ENCODE measurements around the gene POMGNT2. TPM values are rescaled to one million over a fixed set of nuclear protein-coding genes. Genes with fewer than 3 reads are reported as not detected.
A peak's percentile ranks its signal among the peaks of the same experiment; 100 is the strongest.

Gene POMGNT2
- total RNA-seq, 2 experiments from 2014 or later: 6.8 to 8.4 TPM

GRCh38 chr3:43061101-43061895 is 44.6 kb downstream of the POMGNT2 start:
- Mint-ChIP-seq H3K36me3 (ENCODE audit: low read depth) (no peaks in the 10 kb centered on the region), H3K9me3 (no peaks in the 10 kb centered on the region), H3K27me3 (no peaks in the 10 kb centered on the region), H3K4me3 (no peak overlapping the region), H3K27ac (no peak overlapping the region), H3K4me1 (ENCODE audit: low read depth) (peaks cover 33% of the 10 kb centered on the region)
- Histone ChIP-seq H3K4me3 (ENCODE audit: low read length) (no peak overlapping the region), H3K27me3 (ENCODE audit: control insufficient read depth in 1 of 2, insufficient read depth in 2 of 2, low read length in 2 of 2) (no peaks in the 10 kb centered on the region), H3K27ac (ENCODE audit: low read depth in 1 of 2, low read length in 2 of 2) (no peak overlapping the region), H3K4me1 (ENCODE audit: insufficient read depth, low read length) (peaks cover 14% of the 10 kb centered on the region), H3K9me3 (ENCODE audit: control insufficient read depth in 1 of 2, insufficient read depth in 1 of 2, low read length in 2 of 2) (no peaks in the 10 kb centered on the region), H3K36me3 (ENCODE audit: insufficient read depth, low read length) (no peaks in the 10 kb centered on the region)
- ChIA-PET POLR2A (interaction anchor here (0.7 to 1.0 kb wide), 2 partner anchors 35 to 37 kb away, joined by 3 read pairs; no protein-coding TSS in a partner anchor), CTCF (no interaction called here)
- no peak for ATAC-seq (ENCODE audit: poor library complexity)
- intact Hi-C loops (cut with DNase I, micrococcal nuclease): no loop called here
- DNase-seq: no peak
- TF ChIP-seq CTCF (IDR thresholded peaks at IDR 0.05): no peak

- intact Hi-C loops (cut with DNase I, micrococcal nuclease): no loop called here
- Histone ChIP-seq H3K4me3 (ENCODE audit: low read length) (no peak overlapping the region), H3K4me1 (ENCODE audit: insufficient read depth, low read length) (peaks cover 14% of the 10 kb centered on the region), H3K9me3 (ENCODE audit: control insufficient read depth in 1 of 2, insufficient read depth in 1 of 2, low read length in 2 of 2) (no peaks in the 10 kb centered on the region), H3K27ac (ENCODE audit: low read depth in 1 of 2, low read length in 2 of 2) (no peak overlapping the region), H3K36me3 (ENCODE audit: insufficient read depth, low read length) (no peaks in the 10 kb centered on the region), H3K27me3 (ENCODE audit: control insufficient read depth in 1 of 2, insufficient read depth in 2 of 2, low read length in 2 of 2) (no peaks in the 10 kb centered on the region)
- Mint-ChIP-seq H3K36me3 (ENCODE audit: low read depth) (no peaks in the 10 kb centered on the region), H3K27ac (peak overlapping the region; percentile 16), H3K27me3 (no peaks in the 10 kb centered on the region), H3K9me3 (no peaks in the 10 kb centered on the region), H3K4me3 (no peak overlapping the region), H3K4me1 (ENCODE audit: low read depth) (peaks cover 33% of the 10 kb centered on the region)
- ChIA-PET POLR2A (interaction anchor here (1.5 kb wide), 1 partner anchor 35 kb away, joined by 3 read pairs; no protein-coding TSS in a partner anchor), CTCF (no interaction called here)
- no peak for ATAC-seq (ENCODE audit: poor library complexity)
- no peak for TF ChIP-seq CTCF (IDR thresholded peaks at IDR 0.05)
- DNase-seq: no peak
Measured at GRCh38 chr3:43059456-43059855, 46.4 kb downstream of the POMGNT2 start.

GRCh38 chr3:43055806-43056770 is 49.8 kb downstream of the POMGNT2 start:
- intact Hi-C loops (cut with DNase I, micrococcal nuclease): no loop called here

More at GRCh38 chr3:43055806-43056770, 49.8 kb downstream of the POMGNT2 start:
- Mint-ChIP-seq H3K27me3 (no peaks in the 10 kb centered on the region), H3K27ac (no peak overlapping the region), H3K9me3 (peaks cover 8% of the 10 kb centered on the region), H3K4me3 (no peak overlapping the region), H3K36me3 (ENCODE audit: low read depth) (peaks cover 6% of the 10 kb centered on the region), H3K4me1 (ENCODE audit: low read depth) (peaks cover 16% of the 10 kb centered on the region)
- no peaks in the 10 kb centered on the region for H3K27me3 ChIP-seq (ENCODE audit: control insufficient read depth in 1 of 2, insufficient read depth in 2 of 2, low read length in 2 of 2)
- H3K4me1 ChIP-seq (ENCODE audit: insufficient read depth, low read length): peaks cover 14% of the 10 kb centered on the region
- ATAC-seq (ENCODE audit: poor library complexity): no peak
- ChIA-PET CTCF (no interaction called here), POLR2A (no interaction called here)
- no peaks in the 10 kb centered on the region for H3K36me3 ChIP-seq (ENCODE audit: insufficient read depth, low read length)
- TF ChIP-seq CTCF (IDR thresholded peaks at IDR 0.05): no peak
- DNase-seq: no peak
- no peak overlapping the region for H3K4me3 ChIP-seq (ENCODE audit: low read length)
- no peak overlapping the region for H3K27ac ChIP-seq (ENCODE audit: low read depth in 1 of 2, low read length in 2 of 2)
- peaks cover 6 to 8% of the 10 kb centered on the region in 2 experiments for H3K9me3 ChIP-seq (ENCODE audit: control insufficient read depth in 1 of 2, insufficient read depth in 1 of 2, low read length in 2 of 2)
